Left colon (tissue), 2 donors: Measurements from ENCODE around the gene PARD3. TPM values are rescaled to one million over a fixed set of nuclear protein-coding genes. Genes with fewer than 3 reads are reported as not detected.
A peak's percentile ranks its signal among the peaks of the same experiment; 100 is the strongest.
"Not testable (repeated sequence)": the region's sequence is repeated elsewhere in the genome, so short reads cannot be mapped to it uniquely, and the experiment has no call there.

Source experiments
- ATAC-seq: fragments of 200-7000 bp; cut with Tn5 transposase; one replicate; pipeline ENCODE4 v1.9.1; 2020; ENCODE audit warnings: mild to moderate bottlenecking, moderate library complexity
- DNase-seq, 2 donors: peaks; one replicate each; pipeline ENCODE4 v3.0.0-alpha.2; 2020
- intact Hi-C, 2 donors: fragments of 100-400 bp; cut with DNase I in 1 of 2; cut with micrococcal nuclease in 1 of 2; formaldehyde crosslinking; loops; one replicate each; pipeline versions ENCODE4 v1.11.2 to v1.14.0; 2022; cut with DNase I, micrococcal nuclease
- total RNA-seq, 2 donors: library from RNA; stranded (reverse); fragmentation: NEBNext Ultra II Directional; extraction: Animal tissue kit (Norgen Biotek cat#: 25700); gene quantifications; one replicate each; pipeline ENCODE4 v1.2.1, GENCODE V29; 2021
- donor health status: DM: no; HTN: no; CAD: no.
- donor health status: DM: yes; HTN: yes; CAD: no.

Gene PARD3
- total RNA-seq, 2 donors from 2014 or later, result 45.5 to 52.9 TPM

DNA sequence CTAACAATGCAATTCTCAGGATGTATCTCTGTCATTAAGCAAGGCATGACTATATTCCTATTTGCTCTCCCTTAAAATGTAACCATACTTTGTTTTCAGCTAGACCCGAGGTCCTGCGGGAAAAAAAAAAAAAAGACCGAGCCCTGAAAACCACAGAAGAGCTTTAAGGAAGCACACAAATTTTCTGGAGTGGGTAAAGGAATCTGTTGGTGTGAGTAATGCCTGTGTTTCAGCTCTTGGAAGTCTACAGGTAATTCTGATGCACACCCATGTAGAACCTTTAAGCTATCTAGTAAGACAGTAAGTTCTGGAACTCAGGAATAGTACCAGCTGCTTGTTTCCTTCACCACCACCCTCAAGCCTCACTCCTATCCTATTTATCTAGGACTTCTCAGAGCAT is 351.1 kb downstream of the PARD3 start:
- intact Hi-C loops, result no loop called here
- no peak for ATAC-seq
- no peak for DNase-seq

GRCh38 chr10:34462993-34463392 is 352.1 kb downstream of the PARD3 start:
- no peak for DNase-seq
- no peak for ATAC-seq
- intact Hi-C loops, result no loop called here

- intact Hi-C loops, result no loop called here
- DNase-seq, result no peak
- no peak for ATAC-seq
These were observed 353.0 kb downstream of the PARD3 start for GRCh38 chr10:34462056-34462455.

DNA sequence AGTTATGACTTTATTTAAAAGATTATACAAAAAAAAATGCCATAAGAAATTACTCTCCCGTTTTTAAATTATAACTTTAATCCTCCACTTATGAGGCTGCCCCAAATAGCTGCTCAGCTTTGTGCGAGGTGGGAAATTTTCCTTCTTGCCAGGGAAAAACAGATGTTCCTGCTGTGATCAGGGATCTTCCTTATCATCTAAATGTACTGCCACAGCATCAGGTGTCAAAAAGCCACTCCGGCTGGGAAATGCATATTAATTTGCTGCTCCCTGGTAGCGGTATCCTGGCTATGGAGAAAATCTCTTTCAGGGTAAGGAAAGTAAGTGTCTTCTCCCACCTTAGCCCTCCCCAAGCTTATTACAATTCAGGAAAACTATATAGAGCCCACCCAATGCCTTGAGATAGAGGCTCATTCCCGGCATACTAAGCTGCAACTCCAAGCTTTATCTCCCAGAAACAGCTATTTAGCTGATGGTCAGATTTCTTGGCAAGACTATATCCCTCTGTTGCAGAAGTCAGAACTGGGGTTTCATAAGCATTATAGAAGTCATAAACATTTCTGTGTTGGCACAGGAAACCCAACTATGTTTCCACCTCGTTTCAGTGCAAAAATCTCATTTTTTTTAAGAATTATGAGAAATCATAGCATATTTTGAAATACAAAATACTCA is 360.4 kb downstream of the PARD3 start:
- intact Hi-C loops, result no loop called here
- no peak for ATAC-seq
- DNase-seq, result no peak

DNA sequence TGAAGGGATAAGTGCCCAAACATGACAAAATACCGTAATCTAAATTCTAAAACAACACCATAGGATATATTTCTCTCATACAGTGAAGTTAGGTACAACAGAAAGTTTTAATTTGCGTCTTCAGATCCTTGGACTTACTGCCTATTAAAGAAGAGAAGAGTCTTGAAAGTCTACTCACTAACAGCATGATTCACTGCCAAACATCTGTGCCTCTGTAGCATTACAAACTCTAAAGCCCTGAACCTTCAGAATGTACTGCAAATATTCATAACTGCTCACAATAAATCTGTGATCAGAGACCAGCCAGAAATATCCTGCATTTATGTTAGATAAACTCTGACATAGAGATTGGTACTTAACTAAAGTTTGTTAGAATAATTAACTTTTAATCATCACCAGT is 365.3 kb downstream of the PARD3 start:
- DNase-seq, result no peak
- no peak for ATAC-seq
- intact Hi-C loops, result no loop called here

DNA sequence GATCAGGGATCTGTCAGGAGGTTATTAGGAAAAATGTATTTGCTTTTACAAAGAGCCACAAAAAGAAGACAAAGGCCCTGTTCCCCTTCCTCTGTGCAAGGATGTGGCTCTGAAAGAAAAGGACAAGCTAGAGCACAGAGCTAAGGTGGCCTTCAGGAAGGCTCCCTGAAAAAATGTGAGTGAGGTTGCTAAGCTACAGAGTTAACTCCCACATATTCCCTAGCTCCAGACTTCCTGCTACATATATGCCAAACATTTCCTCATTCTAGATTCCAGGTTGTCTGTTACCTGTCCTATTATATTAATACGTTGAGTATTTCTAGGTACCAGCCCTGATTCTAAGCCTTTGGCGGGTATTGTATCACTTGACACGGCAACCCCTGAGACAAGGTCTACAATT is 369.0 kb downstream of the PARD3 start:
- ATAC-seq, result peak; percentile 99
- intact Hi-C loops, result no loop called here

DNA sequence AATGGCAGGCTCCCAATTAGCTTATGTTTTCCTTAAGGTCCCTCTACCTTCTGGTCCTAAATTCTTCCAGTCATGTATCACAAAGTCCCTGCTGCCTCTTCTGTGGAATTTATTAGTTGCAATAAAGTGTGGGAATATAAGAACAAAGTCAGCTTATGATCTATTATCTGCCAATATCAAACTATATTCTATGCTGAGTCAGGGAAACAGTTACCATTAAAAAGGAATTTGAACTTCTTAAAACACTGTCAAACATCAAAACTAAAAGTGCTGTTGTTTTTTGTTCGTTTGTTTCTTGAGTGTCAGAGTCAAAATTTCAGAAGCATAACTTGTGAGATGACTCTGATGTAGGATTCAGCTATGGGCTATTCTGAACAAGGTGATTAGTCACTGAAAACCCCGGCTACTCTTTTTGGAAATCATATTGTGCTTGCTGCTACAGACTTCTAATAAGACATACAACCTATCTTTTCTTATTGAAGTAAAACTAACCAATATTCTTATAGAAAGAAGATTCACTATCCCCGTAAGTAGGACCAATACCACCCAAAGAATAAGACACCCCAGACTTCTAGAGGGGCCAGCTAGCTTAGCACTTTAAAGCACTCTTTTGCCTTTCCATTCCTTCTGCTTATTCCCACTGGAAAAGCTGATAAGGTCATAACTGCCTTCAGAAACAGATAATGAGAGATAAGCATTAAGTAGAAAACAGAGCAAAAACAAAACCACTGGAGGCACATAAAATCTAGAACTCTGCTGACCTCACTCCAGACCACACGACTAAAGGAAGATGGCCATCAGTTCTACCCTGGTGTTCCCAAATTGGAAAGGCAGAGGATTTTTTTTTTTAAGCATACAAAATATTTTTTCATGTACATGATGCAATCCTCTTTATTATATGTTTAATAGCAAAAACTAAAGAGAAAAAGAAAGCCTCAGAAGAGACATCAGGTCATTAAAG is 370.6 kb downstream of the PARD3 start:
- DNase-seq, result no peak
- ATAC-seq, result no peak
- intact Hi-C loops, result no loop called here

More for the DNA sequence above, 369.0 kb downstream of the PARD3 start:
- DNase-seq, result no peak

DNA sequence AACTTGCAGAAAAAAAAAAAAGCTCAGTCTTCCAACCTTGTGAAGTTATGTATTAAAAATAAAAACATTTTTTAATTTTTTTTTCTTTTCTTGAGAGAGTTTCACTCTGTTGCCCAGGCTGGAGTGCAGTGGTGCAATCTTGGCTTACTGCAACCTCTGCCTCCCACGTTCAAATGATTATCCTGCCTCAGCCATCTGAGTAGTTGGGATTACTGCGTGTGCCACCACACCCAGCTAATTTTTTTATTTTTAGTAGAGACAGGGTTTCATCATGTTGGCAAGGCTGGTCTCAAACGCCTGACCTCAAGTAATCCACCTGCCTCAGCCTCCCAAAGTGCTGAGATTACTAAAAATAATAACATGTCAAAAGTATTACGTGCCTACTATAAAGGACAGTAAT is 375.7 kb downstream of the PARD3 start:
- ATAC-seq, intact Hi-C loops: not testable (repeated sequence)

DNA sequence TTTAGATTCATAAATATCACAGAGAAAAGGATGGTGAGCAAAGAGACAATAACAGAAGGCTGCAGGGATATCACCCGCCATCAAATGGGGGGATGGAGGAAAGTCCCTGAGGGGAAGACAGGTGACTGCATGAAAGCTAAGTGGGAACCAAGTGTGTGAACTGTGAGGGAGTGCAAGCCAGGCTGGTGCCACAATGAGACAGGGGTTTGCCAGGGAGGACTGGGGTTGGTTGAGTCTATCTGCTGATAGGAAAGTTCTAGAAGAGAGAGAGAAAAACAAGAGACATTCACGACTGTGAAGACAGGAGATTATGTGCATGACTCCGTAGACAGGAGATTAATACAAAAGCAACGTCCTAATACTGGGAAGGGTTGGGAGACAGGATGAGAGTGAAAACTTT is 376.4 kb downstream of the PARD3 start:
- intact Hi-C loops, result no loop called here
- DNase-seq (no peak), ATAC-seq (no peak)

More for the DNA sequence above, 375.7 kb downstream of the PARD3 start:
- DNase-seq, result not testable (repeated sequence)

- intact Hi-C loops, result no loop called here
- ATAC-seq, result no peak
- DNase-seq, result no peak
These were observed 377.2 kb downstream of the PARD3 start for GRCh38 chr10:34437906-34438305.

- no peak for ATAC-seq
- no peak for DNase-seq
- intact Hi-C loops, result no loop called here
These were observed 380.9 kb downstream of the PARD3 start for GRCh38 chr10:34434119-34434594.

GRCh38 chr10:34433241-34434076 is 381.6 kb downstream of the PARD3 start:
- intact Hi-C loops, result no loop called here
- ATAC-seq, result no peak

DNA sequence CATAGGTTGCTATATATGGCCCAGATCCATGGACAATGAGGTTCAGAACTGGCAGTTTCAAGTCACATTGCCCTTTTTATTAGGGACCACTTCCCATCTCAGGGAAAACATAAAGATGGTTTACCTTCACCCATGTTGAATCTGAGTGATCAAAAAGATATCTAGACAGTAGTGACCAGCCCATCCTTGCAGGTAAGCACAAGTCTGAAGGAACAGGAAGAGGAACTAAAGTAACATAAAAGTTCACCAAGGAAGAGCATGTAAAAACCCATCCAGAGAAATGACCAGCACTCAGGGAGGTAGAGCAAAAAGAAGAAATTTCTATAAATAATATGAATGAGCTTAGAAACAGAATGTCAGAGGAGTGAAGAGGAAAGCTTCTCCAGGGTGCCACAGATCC is 382.5 kb downstream of the PARD3 start:
- no peak for DNase-seq

More at GRCh38 chr10:34433241-34434076, 381.6 kb downstream of the PARD3 start:
- no peak for DNase-seq

GRCh38 chr10:34430685-34431084 is 384.4 kb downstream of the PARD3 start:
- DNase-seq (no peak), ATAC-seq (no peak)
- intact Hi-C loops, result no loop called here

More for the DNA sequence above, 382.5 kb downstream of the PARD3 start:
- peak; percentile 42 for ATAC-seq
- intact Hi-C loops, result no loop called here

GRCh38 chr10:34428501-34428900 is 386.6 kb downstream of the PARD3 start:
- intact Hi-C loops, result no loop called here

DNA sequence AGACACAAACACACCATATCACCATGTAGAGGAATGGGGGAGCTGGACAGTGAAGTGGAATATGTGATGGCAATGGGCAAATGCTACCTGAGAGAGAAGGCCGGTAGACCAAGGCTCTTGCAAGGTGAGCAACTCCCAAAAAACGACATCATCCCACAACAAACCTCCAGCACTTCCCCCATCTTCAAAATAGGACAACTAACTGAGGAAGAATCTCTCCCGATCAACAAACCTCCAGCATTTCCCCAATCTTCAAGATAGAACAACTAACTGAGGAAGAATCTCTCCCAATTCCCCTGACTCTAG is 387.2 kb downstream of the PARD3 start:
- ATAC-seq, result no peak
- intact Hi-C loops, result no loop called here
- DNase-seq, result no peak

More at GRCh38 chr10:34428501-34428900, 386.6 kb downstream of the PARD3 start:
- DNase-seq (no peak), ATAC-seq (no peak)

DNA sequence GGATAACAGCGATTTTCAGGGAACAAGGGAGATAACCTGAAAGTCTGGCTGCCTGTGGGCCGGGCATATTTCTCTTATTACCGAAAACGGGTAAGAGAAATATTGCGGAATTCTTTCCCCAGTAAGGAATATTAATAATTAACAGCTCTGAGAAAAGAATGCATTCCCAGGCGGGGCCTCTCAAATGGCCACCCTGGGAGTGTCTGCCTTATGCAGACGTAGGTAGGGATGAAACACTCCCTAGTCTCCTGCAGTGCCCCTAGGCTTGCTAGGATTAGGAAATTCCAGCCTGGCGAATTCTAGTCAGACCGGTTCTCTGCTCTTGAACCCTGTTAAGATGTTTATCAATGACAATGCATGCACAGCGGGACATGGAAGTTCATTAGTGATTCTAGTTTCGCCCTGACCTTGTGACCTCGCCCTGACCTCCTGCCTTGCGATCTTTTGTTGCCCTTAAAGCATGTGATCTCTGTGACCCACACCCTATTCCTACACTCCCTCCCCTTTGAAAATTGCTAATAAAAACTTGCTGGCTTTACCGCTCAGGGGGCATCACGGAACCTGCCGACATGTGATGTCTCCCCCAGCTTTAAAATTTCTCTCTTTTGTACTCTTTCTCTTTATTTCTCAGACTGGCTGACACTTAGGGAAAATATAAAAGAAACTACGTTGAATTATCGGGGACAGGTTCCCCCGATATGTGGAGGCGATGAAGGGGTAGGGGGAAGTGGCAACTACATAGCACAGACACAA is 387.8 kb downstream of the PARD3 start:
- ATAC-seq, intact Hi-C loops, DNase-seq: not testable (repeated sequence)

- intact Hi-C loops, ATAC-seq, DNase-seq: not testable (repeated sequence)
These were observed 388.4 kb downstream of the PARD3 start for GRCh38 chr10:34426538-34427157.
